Endometrial microvascular endothelial cells (primary cell): Measurements from ENCODE around the gene SHROOM3. TPM values are rescaled to one million over a fixed set of nuclear protein-coding genes. Genes with fewer than 3 reads are reported as not detected.

ENCODE experiments used
- in situ Hi-C: cut with HindIII; loops from 2 replicates; pipeline ENCODE4 v1.10.0; 2017; ENCODE audit warnings: low sequenced_read_pairs, low pct_unique_long_range_greater_than_20kb; ENCODE audit errors: inconsistent ontology term
- total RNA-seq: library from RNA; depleted of rRNA; stranded (reverse); fragments of >200 nt; gene quantifications from one replicate; pipeline ENCODE4 v1.2.3, GENCODE V29; 2015; ENCODE audit errors: inconsistent ontology term

The SHROOM3 gene
- total RNA-seq, 1 donor from 2014 or later = 3.7 TPM

DNA sequence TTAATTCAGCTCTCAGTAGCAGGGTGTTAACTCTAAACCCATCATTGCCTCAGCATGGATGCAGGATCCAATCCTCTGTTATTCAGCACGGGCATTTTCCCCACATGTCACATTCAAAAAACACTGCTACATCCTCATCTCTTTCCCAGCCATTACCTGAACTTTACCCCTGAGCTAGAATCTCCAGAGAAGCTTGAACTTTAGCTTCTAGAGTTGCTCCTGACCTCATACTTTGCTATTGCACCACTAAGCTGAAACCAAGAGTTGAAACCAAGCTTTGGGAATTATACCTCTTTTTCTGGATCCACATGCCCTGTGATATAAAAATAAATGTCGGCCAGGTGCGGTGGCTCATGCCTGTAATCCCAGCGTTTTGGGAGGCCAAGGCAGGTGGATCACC lies 90.7 kb downstream of the SHROOM3 start:
- in situ Hi-C loops = no loop called here

DNA sequence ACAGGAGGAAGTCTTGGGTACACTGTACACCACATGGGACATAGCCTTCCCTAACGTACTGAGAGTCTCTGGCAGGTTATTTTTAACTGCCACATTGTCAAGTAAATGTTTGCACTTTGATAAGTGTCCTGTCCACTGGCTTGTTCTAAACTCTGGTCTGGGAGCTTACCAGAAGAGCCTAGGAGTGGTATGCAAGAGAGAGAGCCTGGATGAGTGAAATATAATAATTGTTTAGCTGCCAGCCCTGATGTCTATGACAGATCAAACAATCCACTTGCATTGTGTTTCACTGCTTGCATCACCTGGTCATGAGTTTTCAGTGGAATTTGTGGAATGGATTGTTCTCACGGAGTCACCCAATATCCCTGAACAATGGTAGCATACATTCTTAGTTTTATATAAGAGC lies 91.6 kb downstream of the SHROOM3 start:
- in situ Hi-C loops = no loop called here

DNA sequence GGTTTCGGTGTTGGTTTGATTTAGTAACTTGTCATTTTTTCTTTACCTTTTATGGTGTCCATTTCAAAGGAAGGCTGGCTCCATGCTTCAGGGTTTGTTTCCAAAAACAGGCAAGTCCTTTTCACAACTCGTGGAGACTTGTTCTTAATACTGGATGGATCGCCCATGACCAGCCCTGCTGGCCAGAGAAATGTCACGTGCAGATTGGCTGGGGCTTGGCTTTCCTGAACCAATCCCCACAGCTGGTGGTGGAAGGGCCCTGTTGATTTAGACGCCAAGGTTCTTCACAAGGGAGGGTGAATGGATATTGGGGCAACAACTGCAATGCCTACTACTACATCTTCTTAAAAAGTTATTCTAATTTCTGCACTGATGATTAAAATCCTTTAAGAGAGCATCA lies 92.6 kb downstream of the SHROOM3 start:
- in situ Hi-C loops = no loop called here

DNA sequence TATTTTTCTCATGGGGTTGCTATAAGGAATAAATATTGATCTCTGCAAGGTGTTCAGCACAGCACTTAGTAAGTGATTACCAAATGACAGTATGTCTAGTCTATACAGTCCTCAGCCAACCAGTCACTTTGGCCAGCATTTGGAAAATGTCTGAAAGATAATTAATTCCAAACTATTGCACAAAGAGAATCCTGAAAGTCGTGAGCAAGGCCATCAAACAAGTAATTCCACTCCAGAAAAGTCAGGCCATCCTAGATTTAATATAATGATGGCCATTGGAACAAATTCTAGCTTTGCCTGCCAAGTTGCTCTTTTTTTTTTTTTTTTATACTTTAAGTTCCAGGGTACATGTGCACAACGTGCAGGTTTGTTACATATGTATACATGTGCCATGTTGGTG lies 96.6 kb downstream of the SHROOM3 start:
- in situ Hi-C loops = no loop called here

DNA sequence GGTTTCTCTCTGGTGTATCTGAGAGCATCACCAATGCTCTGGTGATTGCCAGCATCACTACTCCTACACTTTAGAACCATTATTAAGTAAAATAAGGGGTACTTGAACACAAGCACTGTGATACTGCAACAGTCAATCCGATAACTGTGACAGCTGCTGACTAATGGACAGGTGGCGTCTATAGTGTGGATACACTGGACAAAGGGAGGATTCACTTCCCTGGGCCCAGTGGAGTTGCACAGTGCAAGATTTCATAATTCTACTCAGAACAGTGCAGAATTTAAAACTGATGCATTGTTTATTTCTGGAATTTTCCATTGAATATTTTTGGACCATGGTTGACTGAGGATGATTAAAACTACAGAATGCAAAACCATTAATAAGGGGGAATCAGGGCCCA lies 97.8 kb downstream of the SHROOM3 start:
- in situ Hi-C loops = no loop called here

DNA sequence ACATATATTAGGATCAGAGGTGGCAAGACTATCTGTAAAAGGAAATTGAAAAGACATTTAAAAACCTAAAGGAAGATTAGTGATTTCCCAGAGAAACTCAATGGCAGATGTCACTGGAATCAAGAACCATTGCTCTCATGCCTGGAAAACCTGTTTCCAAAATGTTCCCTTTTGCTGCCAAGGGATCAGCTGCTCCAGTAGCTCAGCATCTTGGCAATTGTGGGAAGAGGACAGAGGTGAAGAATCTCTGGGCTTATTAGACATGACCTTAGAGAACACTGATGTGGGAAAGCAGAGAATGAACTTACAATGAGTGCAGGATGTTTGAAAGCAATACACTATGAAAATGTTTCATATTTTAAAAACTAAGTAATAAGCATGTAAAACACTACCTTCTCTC lies 98.3 kb downstream of the SHROOM3 start:
- in situ Hi-C loops = no loop called here

DNA sequence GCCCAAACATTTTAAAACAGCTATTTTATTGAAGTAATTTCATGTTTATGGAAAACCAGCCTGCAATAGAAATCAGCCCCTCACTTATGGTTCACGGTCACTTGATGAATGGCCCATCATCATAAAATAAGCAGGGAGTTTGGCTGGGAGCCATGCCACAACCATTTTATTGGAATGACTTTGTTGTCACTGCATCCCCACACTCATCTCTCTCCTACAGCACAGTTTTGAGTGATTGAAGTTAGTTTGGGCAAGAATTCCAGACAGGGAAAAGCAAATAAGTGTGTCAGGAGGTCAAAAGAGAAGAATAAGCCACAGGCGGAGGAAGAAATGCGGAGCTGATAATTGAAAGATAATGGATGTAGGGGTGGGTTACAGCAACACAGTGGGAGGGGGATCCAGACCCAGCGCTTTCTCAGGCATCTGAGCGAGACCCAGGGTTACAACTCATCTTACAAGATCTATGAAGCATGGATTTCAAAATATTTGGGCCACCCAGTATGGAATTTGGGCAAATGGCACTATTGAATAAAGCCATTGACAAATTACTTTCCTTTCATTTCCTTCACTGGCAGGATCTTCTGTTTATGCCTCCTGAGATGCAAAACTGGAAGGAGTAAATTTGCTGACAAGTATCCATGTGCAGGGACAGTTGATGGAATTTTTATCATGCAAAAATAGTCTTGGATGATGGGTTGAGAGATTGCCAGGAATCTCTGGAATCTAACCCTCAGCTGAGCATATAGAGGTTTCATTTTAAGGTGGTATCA lies 100.8 kb downstream of the SHROOM3 start:
- in situ Hi-C loops = no loop called here

DNA sequence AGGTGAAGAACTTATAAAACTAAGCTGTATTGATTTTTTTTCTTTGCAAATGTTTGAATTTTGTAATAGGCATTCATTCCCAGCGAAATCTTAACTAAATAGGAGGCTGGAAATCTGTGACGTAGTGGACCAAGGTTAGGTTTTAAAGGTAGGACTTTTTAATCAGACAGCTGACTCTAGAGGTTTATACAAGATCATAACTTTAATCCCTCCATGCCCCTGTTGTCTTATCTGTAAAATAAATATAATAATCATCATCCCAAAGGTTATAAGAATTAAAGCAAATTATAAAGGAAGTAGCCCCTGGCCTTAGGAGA lies 101.3 kb downstream of the SHROOM3 start:
- in situ Hi-C loops = no loop called here

DNA sequence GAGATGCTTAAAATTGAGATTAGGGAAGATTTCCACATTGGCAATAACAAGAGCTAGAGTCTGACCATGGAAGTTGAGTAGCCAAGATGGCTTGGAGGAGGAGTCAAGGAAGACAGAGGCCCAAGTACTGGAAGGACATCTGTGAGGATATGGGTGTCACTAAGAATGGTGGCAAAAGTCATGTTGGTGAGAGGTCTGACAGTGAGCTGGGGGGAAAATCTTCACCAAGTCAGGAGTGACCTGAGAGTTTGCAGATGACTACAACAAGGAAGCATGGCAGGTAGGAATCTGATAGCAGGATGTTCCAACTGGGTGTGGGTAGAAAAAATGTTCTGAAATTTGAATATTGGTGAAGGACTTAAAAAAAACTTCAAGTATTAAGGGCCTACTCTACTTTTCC lies 103.3 kb downstream of the SHROOM3 start:
- in situ Hi-C loops = no loop called here

DNA sequence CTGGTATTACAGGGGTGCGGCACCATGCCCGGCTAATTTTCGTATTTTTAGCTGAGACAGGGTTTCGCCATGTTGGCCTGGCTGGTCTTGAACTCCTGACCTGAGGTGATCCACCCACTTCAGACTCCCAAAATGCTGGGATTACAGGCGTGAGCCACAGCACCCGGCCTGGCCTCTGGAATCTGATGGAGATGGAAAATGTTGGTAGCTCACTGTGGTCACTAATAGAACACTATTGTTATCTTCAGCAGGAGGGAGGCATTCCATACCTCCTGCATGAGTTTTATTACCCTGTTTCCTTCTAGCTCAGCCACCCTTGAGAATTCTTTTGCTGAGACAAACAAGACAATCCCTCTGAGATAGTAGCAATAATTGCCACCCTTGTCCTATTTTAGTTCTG lies 105.0 kb downstream of the SHROOM3 start:
- in situ Hi-C loops = no loop called here

DNA sequence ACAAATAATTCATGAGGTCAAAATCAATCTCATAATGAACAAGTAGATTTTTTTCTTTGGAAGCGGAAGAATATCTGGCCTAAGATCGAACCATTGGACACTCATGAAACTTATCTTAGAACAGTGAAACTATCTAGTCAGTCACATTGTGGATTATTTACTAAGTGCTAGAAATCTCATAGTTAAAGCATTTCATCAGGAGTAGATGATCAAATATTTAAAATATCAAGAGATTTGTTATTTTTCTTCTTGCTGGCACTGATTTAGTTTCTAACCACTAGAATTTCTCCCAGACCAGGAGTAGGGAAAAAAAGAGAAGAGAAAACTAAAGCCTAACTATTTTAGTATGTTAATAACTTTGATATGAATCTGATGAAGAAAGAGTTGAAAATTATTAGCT lies 105.5 kb downstream of the SHROOM3 start:
- in situ Hi-C loops = no loop called here

DNA sequence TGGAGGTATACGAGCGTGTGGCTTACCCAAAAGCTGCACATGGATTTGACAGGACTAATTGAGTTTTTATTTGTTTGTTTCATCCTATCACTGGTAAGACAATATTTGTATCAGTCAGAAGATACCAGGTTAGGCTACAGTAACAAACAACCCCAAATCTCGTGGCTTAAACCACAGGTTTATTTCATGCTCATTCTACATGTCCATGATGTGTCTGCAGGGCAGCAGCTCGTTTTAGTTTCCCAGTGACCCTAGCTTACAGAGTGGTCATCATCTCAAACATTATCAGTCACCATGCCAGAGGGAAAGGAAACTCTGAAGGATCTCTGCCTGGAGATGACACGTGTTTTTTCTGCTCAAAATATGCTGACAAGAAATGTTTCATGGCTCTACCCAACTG lies 108.3 kb downstream of the SHROOM3 start:
- in situ Hi-C loops = no loop called here

DNA sequence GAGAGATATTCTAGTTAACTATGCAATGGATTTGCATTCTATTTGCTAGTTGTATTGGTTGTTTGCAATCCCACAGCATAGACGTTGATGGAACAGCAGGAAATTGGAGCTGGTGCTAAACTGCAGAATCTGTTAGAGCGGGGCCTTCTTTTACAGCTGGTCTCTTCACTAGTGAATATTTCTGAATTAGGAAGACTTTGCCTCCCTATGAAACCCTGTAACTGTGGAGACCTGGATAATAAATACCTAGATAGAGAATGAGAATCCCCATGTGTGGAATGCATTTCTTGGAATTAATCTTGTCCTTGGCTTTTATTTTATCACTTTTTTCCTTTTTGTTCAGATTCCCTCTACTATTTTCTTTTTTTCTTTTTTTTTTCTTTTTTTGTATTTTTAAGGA lies 109.7 kb downstream of the SHROOM3 start:
- in situ Hi-C loops = no loop called here

DNA sequence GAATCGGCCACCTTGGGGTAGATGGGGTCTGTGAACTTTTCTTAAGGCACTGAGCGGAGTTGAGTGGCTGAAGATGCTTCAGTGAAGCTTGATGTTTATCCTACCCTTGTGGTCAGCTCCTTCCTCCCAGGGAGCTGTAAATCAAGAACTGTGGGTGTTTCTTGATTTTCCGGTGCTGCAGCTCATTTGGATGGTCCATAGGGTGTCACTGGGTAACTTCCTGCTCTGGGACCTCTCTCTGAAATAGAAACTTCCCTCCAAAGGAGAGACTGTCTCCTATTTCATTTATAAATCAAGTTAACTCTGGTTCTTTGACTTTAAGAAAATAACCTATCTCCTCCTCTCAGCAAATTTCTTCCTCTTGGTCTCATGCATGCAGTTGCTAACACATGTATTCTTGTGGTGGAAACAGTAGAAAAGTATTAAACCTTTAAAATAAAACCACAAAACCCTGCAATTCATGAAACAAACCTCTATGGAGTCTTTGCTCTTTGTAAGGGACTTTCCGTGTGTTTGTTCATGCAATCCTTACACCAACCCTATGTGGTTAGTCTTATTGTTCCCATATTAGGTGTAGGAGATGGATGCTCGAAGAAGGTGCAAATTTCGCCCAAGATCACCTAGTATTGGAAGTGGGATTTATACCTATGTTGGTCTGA lies 110.3 kb downstream of the SHROOM3 start:
- in situ Hi-C loops = no loop called here

DNA sequence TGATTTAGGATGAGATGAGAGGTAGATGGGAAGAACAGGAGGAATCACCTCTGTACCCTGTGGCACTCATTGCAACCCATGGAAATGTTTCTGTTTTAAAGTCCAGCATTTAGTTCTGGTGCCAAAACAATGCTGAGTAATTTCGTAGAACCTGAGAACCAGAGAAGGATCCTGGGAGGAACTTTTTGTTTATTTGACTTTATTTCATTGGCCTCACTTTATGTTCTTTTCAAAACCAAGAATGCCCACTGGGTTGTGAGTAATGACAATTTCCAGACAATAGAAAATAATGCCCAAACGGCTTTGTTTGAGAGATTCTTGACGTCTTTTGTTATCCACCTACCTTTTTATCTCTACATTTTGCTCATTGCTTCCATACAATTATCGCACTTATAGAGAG lies 111.3 kb downstream of the SHROOM3 start:
- in situ Hi-C loops = no loop called here

DNA sequence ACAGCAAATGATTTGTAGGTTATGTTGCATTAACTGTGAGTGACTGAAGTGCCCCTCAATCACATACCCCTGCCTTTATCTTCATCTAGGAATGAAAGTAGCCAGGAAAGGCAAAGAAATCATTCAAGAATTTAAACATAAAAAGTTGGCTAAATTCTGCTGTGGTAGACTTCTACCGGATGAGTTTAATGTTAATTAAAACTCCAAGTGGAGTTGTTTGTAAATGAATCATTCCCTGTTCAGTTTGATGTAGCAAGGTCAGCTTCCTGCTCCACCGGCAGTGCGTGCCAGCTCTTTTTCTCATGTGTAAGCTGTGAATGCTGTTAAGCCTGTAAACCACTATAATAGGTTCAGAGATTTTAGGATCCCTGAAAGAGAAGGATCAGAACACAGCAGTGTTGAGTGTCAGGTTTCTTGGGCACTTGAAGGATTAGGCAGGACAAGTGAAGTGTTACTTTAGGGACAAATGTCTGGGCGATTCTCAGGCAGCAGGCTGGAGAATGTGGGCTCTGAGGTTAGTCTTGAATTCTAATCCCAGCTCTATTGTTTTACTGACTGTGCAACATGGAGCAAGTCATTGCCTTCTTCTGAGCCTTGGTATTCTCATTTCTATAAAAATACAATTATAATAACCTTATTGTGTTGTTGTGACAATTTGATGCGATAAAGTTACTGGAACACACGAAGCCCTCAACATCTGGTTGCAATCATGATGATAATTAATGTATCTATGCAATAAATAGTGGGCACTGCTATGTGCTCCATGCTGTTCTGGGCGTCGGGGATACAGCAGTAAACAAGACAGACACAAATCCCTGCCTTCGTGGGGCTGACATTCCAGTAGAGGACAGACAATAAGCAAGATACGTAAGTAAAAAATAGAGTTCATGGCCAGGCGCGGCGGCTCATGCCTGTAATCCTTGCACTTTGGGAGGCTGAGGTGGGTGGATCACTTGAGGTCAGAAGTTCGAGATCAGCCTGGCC lies 112.0 kb downstream of the SHROOM3 start:
- in situ Hi-C loops = no loop called here

DNA sequence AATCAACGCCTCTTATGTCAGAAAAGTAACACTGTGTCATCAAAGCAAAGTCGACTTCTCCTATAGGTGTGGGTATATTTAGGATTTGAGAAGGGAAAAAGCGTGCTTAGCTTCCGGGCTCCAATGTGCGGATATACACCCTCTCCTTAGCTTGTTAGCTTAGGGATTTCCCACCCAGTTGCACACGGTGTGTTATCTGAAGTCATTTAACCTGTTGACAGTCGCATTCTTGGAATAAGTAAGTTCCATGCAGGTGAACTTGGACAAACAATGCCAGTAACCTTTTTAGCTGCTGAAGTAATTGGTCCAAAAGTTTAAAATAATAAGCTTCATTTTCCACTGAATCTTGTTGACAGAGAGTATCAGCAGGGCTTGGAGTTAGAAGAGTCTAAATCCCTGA lies 113.7 kb downstream of the SHROOM3 start:
- in situ Hi-C loops = no loop called here

DNA sequence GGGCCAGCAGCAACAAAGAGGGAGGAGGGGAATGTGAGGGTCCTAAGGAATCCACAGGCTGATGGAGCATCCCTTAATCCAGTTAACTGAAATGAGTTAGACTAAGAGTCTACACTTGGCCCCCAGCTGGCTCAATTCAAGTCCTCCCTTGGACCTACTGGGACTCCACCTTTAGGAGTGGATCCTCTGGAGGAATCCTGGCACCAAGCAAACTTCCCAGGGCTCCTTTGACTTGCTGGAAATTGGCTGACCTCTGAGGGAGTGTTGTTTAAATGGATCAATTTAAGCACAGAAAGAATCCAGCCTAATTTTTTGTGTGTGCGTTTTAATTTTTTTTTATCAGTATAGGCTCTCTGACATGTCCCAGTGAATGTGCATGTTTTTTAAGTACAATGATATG lies 114.7 kb downstream of the SHROOM3 start:
- in situ Hi-C loops = no loop called here

DNA sequence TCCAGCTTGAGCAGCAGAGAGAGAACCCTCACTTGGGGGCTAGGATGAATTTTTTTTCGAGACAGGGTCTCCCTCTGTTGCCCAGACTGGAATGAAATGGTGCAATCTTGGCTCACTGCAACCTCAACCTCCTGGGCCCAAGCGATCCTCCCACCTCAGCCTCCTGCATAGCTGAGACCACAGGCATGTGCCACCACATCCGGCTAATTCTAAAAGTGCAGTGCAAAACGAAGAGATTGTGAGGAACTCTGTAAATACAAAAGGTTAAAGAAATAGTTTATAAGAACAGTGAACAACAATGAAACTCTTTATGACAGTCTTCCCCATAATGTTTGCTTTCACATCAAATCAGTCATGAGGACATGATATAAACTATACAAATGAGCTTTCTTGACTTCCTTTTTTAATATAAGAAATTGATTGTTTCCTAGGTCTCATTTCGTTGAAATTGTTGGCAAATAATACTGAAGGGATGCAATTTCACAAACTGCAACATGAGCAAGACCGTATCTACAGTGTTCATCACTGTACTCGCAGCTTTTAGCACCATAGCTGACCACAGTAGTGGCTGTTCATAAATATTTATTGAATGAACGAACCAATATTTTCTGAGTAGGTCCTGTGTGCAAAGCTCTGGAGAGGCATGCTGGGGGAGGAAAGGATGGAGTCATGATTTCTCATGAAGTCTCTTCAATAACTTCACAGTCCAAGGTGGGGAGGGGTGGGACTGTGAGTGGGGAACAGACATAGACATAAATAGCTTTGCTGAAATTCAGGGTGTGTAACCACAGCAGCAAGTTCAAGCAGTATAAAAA lies 116.1 kb downstream of the SHROOM3 start:
- in situ Hi-C loops = no loop called here
